OCI-LY7 (cell line): Measurements from ENCODE around the gene B3GALNT1. TPM values are rescaled to one million over a fixed set of nuclear protein-coding genes. Genes with fewer than 3 reads are reported as not detected.
A peak's percentile ranks its signal among the peaks of the same experiment; 100 is the strongest.

Experiments
- Bru-seq: library from RNA; stranded (reverse); fragments of 400-500 nt; gene quantifications from one replicate; lab custom pipeline; 2021; lab: Mats Ljungman, UMichigan
- BruChase-seq, 2 experiments: library from RNA; stranded (reverse); fragments of 400-500 nt; gene quantifications; one replicate each; lab custom pipeline; 2021; lab: Mats Ljungman, UMichigan
- BruUV-seq: library from RNA; stranded (reverse); fragments of 400-500 nt; replicated peaks from 2 replicates; lab custom pipeline; 2021; lab: Mats Ljungman, UMichigan
- CTCF ChIA-PET: fragments of 300-600 bp; sonication (Branson Sonifier 250); formaldehyde crosslinking; loops from one replicate; lab custom pipeline; 2022; ENCODE audit warnings: antibody characterized with exemption; ENCODE audit not compliant: unreplicated experiment; lab: Charles Lee
- POLR2A ChIA-PET: fragments of 300-600 bp; sonication (Branson Sonifier 250); formaldehyde crosslinking; loops from one replicate; lab custom pipeline; 2022; ENCODE audit warnings: antibody characterized with exemption; lab: Charles Lee
- DNase-seq: peaks from one replicate; pipeline ENCODE4 v3.0.0-alpha.2; 2015; ENCODE audit warnings: low spot score
- H2AFZ ChIP-seq: fragments of 200-600 bp; sonication (generic), shearing (Covaris generic); 2 replicates; pipeline ENCODE4 v1.6.1; 2014; ENCODE audit warnings: mild to moderate bottlenecking, antibody characterized with exemption, low read length, moderate library complexity
- H3K27ac ChIP-seq: fragments of 200-600 bp; sonication (generic); 2 replicates; pipeline ENCODE4 v1.5.1; 2014; ENCODE audit warnings: mixed run types, low read depth, mild to moderate bottlenecking, moderate library complexity, low read length, inconsistent platforms; ENCODE audit not compliant: poor library complexity, severe bottlenecking
- H3K36me3 ChIP-seq: fragments of 200-600 bp; sonication (generic); 2 replicates; pipeline ENCODE4 v1.6.1; 2014; ENCODE audit warnings: mild to moderate bottlenecking, antibody characterized with exemption, low read length, moderate library complexity, mixed read lengths; ENCODE audit not compliant: insufficient read depth
- H3K4me1 ChIP-seq: fragments of 200-600 bp; sonication (generic); 2 replicates; pipeline ENCODE4 v1.5.1; 2014; ENCODE audit warnings: mild to moderate bottlenecking, low read length; ENCODE audit not compliant: insufficient read depth, poor library complexity, severe bottlenecking
- H3K4me2 ChIP-seq: fragments of 200-600 bp; sonication (generic); 2 replicates; pipeline ENCODE4 v1.6.1; 2014; ENCODE audit warnings: mild to moderate bottlenecking, low read length
- H3K4me3 ChIP-seq: fragments of 200-600 bp; sonication (generic); 2 replicates; pipeline ENCODE4 v1.5.1; 2014; ENCODE audit warnings: mild to moderate bottlenecking, low read depth, low read length; ENCODE audit not compliant: poor library complexity, severe bottlenecking
- H3K79me2 ChIP-seq: fragments of 200-600 bp; sonication (generic); 2 replicates; pipeline ENCODE4 v1.6.1; 2016; ENCODE audit warnings: low read depth, mild to moderate bottlenecking, low read length, moderate library complexity, mixed read lengths; ENCODE audit not compliant: insufficient read depth
- H3K9me2 ChIP-seq: fragments of 200-600 bp; sonication (generic); 2 replicates; pipeline ENCODE4 v1.6.1; 2016; ENCODE audit warnings: mild to moderate bottlenecking, low read length, mixed read lengths; ENCODE audit not compliant: insufficient read depth
- H3K9me3 ChIP-seq: fragments of 200-600 bp; sonication (generic); 2 replicates; pipeline ENCODE4 v1.6.1; 2014; ENCODE audit warnings: mild to moderate bottlenecking, mixed run types, low read length, mixed read lengths
- H4K20me1 ChIP-seq: fragments of 200-600 bp; sonication (generic); 2 replicates; pipeline ENCODE4 v1.6.1; 2014; ENCODE audit warnings: mild to moderate bottlenecking, antibody characterized with exemption, low read length, moderate library complexity, mixed read lengths; ENCODE audit not compliant: insufficient read depth
- EZH2phosphoT487 ChIP-seq: fragments of 200-600 bp; sonication (generic); IDR thresholded peaks from 2 replicates; pipeline ENCODE4 v1.6.1; 2018; ENCODE audit warnings: low read depth, borderline replicate concordance, mild to moderate bottlenecking, mixed run types, antibody characterized with exemption, low read length, moderate library complexity, mixed read lengths
- intact Hi-C: fragments of 100-400 bp; cut with micrococcal nuclease; formaldehyde crosslinking; loops from one replicate; pipeline ENCODE4 v1.10.0; 2022; ENCODE audit not compliant: unreplicated experiment
- long read RNA-seq: library from polyadenylated mRNA; stranded (forward); transcript quantifications from one replicate; pipeline ENCODE4 v2.0.0, GENCODE V29; 2022
- total RNA-seq, 2 experiments: library from RNA; depleted of rRNA in 1 of 2; stranded (reverse); fragments of >200 nt in 1 of 2; shearing (Covaris generic) in 1 of 2; gene quantifications; 2 replicates each; pipeline ENCODE4 v1.2.3, GENCODE V29; 2014 to 2022
- TF ChIP-seq, protein P1 (sequence below): fragments of 200-600 bp; sonication (generic); conservative IDR thresholded peaks from 2 replicates; pipeline ENCODE4 v1.5.1; 2014; ENCODE audit warnings: mild to moderate bottlenecking, antibody characterized with exemption, low read length, moderate library complexity, mixed read lengths

Gene B3GALNT1, protein sequence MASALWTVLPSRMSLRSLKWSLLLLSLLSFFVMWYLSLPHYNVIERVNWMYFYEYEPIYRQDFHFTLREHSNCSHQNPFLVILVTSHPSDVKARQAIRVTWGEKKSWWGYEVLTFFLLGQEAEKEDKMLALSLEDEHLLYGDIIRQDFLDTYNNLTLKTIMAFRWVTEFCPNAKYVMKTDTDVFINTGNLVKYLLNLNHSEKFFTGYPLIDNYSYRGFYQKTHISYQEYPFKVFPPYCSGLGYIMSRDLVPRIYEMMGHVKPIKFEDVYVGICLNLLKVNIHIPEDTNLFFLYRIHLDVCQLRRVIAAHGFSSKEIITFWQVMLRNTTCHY
- total RNA-seq (2014; rRNA removed; shearing (Covaris generic)) (not detected in 2 replicates), total RNA-seq (2022) (not detected in 2 replicates), Bru-seq, nascent RNA (percentile 6 among the genes with signal in this experiment), BruChase-seq, experiment 1, labeled RNA remaining after a 6-hour chase (percentile 6 among the genes with signal in this experiment), BruChase-seq, experiment 2, labeled RNA remaining after a 2-hour chase (not detected)
- long read RNA-seq: 0 reads

DNA sequence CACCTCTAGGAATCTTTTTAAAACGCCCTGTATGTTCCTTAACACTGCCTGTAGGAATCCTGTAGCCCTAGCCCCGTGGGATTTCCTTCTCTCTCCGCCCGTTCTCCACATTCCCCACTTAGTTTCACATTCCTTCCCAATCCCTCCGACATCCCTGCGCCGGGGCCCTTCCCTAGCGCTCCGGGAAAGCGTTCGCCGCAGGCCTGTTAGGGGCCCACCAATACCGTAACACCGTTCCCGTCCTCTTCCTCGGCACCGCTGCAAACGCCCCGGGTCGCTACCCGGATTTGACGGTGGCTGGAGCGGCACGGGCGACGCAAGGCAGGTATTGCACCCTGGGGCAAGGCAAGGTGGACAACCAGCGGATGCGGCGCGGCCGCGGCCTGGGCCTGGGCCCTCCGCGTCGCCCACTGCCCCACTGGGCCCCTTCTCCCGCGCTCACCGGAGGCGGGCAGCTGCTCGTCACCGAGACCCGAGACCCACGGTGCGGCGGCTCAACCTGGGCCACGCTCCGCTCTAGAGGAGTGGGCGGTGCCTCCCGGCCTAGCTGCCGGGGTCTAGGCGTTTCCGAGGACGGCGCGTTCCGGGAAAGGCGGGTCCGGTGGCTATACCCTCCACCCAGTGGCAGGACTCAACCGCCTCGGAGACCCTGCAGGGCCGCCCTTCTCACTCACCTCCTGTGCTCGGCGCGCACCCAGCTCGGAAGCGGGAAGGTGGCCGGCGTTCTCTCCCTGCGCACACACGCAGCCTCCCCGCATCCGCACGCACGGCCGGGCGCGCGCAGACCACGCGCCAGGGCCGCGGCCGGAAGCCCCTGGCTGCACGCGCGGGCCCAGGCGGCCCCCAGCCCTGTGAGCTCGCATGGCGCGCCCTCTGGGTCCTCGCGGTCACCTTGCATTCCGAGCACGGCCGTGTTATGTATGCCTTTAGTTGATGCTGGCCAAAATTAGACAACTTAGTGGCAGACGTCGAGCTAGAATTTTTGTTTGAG, at the start of gene B3GALNT1:
TSS of gene B3GALNT1 (minus strand) at position 789 of the 991 bp plus-strand sequence. CDS start 18,595 bp downstream, outside the sequence.
- no TSS peak for BruUV-seq

DNA sequence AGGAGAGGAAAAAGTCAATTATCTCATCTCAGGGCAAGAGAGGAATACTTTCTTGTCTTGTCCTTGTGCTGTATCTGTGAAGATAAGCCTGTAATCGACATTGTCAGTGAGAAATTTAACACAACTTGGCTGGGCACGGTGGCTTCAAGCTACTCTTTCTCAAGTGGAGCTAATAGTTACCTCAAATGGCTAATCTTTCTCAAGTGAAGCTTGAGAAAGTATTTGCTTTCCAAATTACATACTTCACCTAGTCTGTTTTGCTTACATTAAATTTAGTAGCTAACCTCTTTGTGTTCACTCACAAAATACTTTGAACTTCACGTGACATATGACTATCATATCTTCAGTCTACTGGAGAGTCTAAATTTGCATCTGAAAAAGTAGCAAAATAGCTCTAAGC, 48.3 kb upstream of the B3GALNT1 start:
- no peak for DNase-seq
- H3K4me1 ChIP-seq: no peaks in the 10 kb centered on the region
- no peak for TF ChIP-seq EZH2phosphoT487
- TF ChIP-seq, protein P1, sequence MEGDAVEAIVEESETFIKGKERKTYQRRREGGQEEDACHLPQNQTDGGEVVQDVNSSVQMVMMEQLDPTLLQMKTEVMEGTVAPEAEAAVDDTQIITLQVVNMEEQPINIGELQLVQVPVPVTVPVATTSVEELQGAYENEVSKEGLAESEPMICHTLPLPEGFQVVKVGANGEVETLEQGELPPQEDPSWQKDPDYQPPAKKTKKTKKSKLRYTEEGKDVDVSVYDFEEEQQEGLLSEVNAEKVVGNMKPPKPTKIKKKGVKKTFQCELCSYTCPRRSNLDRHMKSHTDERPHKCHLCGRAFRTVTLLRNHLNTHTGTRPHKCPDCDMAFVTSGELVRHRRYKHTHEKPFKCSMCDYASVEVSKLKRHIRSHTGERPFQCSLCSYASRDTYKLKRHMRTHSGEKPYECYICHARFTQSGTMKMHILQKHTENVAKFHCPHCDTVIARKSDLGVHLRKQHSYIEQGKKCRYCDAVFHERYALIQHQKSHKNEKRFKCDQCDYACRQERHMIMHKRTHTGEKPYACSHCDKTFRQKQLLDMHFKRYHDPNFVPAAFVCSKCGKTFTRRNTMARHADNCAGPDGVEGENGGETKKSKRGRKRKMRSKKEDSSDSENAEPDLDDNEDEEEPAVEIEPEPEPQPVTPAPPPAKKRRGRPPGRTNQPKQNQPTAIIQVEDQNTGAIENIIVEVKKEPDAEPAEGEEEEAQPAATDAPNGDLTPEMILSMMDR: no peak
- no peaks in the 10 kb centered on the region for H3K9me2 ChIP-seq
- no peaks in the 10 kb centered on the region for H3K36me3 ChIP-seq
- no peak overlapping the region for H3K4me3 ChIP-seq
- ChIA-PET POLR2A (interaction anchor here (1.0 kb wide), 1 partner anchor 10 kb away, joined by 4 read pairs; no protein-coding TSS in a partner anchor), CTCF (no interaction called here)
- no peak overlapping the region for H3K4me2 ChIP-seq
- H2AFZ ChIP-seq: no peak overlapping the region
- H3K27ac ChIP-seq: no peak overlapping the region
- H3K79me2 ChIP-seq: no peaks in the 10 kb centered on the region
- no peaks in the 10 kb centered on the region for H4K20me1 ChIP-seq
- no peaks in the 10 kb centered on the region for H3K9me3 ChIP-seq
- intact Hi-C loops: no loop called here
- no TSS peak for BruUV-seq

More for the DNA sequence above, at the start of gene B3GALNT1:
- H3K27ac ChIP-seq: no peak within 1 kb of the TSS
- no peak for DNase-seq
- no peaks in the 10 kb centered on the region for H3K9me3 ChIP-seq
- H4K20me1 ChIP-seq: no peaks in the 10 kb centered on the region
- intact Hi-C loops: no loop called here
- no peak within 1 kb of the TSS for H2AFZ ChIP-seq
- POLR2A ChIA-PET: no interaction called here
- H3K4me1 ChIP-seq: no peaks in the 10 kb centered on the region
- no peak within 1 kb of the TSS for H3K4me3 ChIP-seq
- CTCF ChIA-PET: no interaction called here
- H3K9me2 ChIP-seq: no peaks in the 10 kb centered on the region
- TF ChIP-seq, protein P1: no peak
- TF ChIP-seq EZH2phosphoT487: no peak
- no peaks in the 10 kb centered on the region for H3K79me2 ChIP-seq
- no peak within 1 kb of the TSS for H3K4me2 ChIP-seq
- H3K36me3 ChIP-seq: no peaks in the 10 kb centered on the region
